Measurements from ENCODE around the gene LBR.

The LBR gene

GRCh38 chr1:225434046-225434445, 6.2 kb upstream of the LBR start:
- Mint-ChIP-seq H3K9me3 (peaks cover 27% of the 10 kb centered on the region), H3K27me3 (ENCODE audit: low read depth, poor library complexity) (peaks cover 9% of the 10 kb centered on the region), H3K4me1 (peaks cover 13% of the 10 kb centered on the region), H3K27ac (no peak overlapping the region), H3K4me3 (no peak overlapping the region), H3K36me3 (ENCODE audit: low read depth) (peaks cover 5% of the 10 kb centered on the region)
- DNase-seq = no peak
- TF ChIP-seq CTCF (IDR thresholded peaks at IDR 0.05) = no peak

- peaks cover 27% of the 10 kb centered on the region for H3K9me3 Mint-ChIP-seq
- DNase-seq = no peak
- peaks cover 6% of the 10 kb centered on the region for H3K27me3 Mint-ChIP-seq (ENCODE audit: low read depth, poor library complexity)
- no peak overlapping the region for H3K4me3 Mint-ChIP-seq
- peaks cover 22% of the 10 kb centered on the region for H3K4me1 Mint-ChIP-seq
- no peak for TF ChIP-seq CTCF (IDR thresholded peaks at IDR 0.05)
- H3K27ac Mint-ChIP-seq = no peak overlapping the region
- peaks cover 5% of the 10 kb centered on the region for H3K36me3 Mint-ChIP-seq (ENCODE audit: low read depth)
Observed at GRCh38 chr1:225431081-225431863, 3.4 kb upstream of the LBR start.

GRCh38 chr1:225430301-225430700, 2.5 kb upstream of the LBR start:
- TF ChIP-seq CTCF (IDR thresholded peaks at IDR 0.05) = no peak
- peaks cover 5% of the 10 kb centered on the region for H3K36me3 Mint-ChIP-seq (ENCODE audit: low read depth)
- H3K4me1 Mint-ChIP-seq = peaks cover 25% of the 10 kb centered on the region
- H3K27ac Mint-ChIP-seq = no peak overlapping the region
- no peak overlapping the region for H3K4me3 Mint-ChIP-seq
- peaks cover 6% of the 10 kb centered on the region for H3K27me3 Mint-ChIP-seq (ENCODE audit: low read depth, poor library complexity)
- DNase-seq = no peak
- peaks cover 27% of the 10 kb centered on the region for H3K9me3 Mint-ChIP-seq

GRCh38 chr1:225428881-225429455, 1.1 kb upstream of the LBR start:
- Mint-ChIP-seq H3K27ac (peak overlapping the region; percentile 90), H3K36me3 (ENCODE audit: low read depth) (peaks cover 5% of the 10 kb centered on the region), H3K4me3 (peak overlapping the region; percentile 87), H3K27me3 (ENCODE audit: low read depth, poor library complexity) (peaks cover 6% of the 10 kb centered on the region), H3K4me1 (peaks cover 39% of the 10 kb centered on the region), H3K9me3 (peaks cover 27% of the 10 kb centered on the region)
- no peak for DNase-seq
- no peak for TF ChIP-seq CTCF (IDR thresholded peaks at IDR 0.05)

- DNase-seq = peak; percentile 86
- peaks cover 46% of the 10 kb centered on the region for H3K4me1 Mint-ChIP-seq
- peak overlapping the region; percentile 90 for H3K27ac Mint-ChIP-seq
- peaks cover 6% of the 10 kb centered on the region for H3K27me3 Mint-ChIP-seq (ENCODE audit: low read depth, poor library complexity)
- TF ChIP-seq CTCF (IDR thresholded peaks at IDR 0.05) = no peak
- H3K4me3 Mint-ChIP-seq = peak overlapping the region; percentile 87
- peaks cover 5% of the 10 kb centered on the region for H3K36me3 Mint-ChIP-seq (ENCODE audit: low read depth)
- peaks cover 27% of the 10 kb centered on the region for H3K9me3 Mint-ChIP-seq
Observed at GRCh38 chr1:225428068-225428880, 436 bp upstream of the LBR start.
